ENCODE measurements around the gene AFTPH. TPM values are rescaled to one million over a fixed set of nuclear protein-coding genes. Genes with fewer than 3 reads are reported as not detected.

AFTPH gene
- total and polyA plus RNA-seq, 9 of the 15 experiments (the other 6 are each of a cell fraction or from before 2014, with no cell fraction given): 8.0 to 26.2 (median 13.8) TPM

DNA sequence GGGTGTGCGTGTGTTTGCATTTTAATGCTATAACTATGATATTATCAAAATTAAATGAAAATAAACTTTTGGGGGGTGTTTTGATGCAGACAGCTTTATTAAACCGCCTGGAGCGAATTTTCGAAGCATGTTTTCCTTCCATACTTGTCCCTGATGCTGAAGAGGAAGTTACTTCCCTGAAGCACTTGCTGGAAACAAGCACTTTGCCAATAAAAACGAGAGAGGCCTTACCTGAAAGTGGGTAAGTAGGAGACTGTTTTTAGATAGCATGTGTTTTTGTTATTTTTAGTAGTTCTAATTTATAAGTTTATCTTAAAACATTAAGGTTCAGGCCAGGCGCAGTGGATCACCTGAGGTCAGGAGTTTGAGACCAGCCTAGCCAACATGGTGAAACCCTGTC, 43.3 kb downstream of the AFTPH start:
- Histone ChIP-seq H3K36me3 (ENCODE audit: control insufficient read depth, insufficient read depth, low read length) (peaks cover 11% of the 10 kb centered on the region), H3K4me2 (ENCODE audit: insufficient read depth, low read length) (no peak overlapping the region), H3K9ac (ENCODE audit: insufficient read depth in 1 of 2, low read depth in 2 of 2, low read length in 2 of 2) (no peak overlapping the region), H3K4me3 (no peak overlapping the region), H3K9me3 (replicated peaks; ENCODE audit: control insufficient read depth, insufficient read depth, low read depth, low read length) (no peaks in the 10 kb centered on the region), H3K9me1 (ENCODE audit: control insufficient read depth, insufficient read depth, low read length) (no peaks in the 10 kb centered on the region), H3K27ac (ENCODE audit: extremely low read depth, low read depth, low read length) (no peak overlapping the region), H4K20me1 (replicated peaks; ENCODE audit: control insufficient read depth, insufficient read depth, low read length) (no peaks in the 10 kb centered on the region), H3K4me1 (replicated peaks in 1 of 2; ENCODE audit: control insufficient read depth in 2 of 2, insufficient read depth in 2 of 2, low read length in 2 of 2) (no peaks in the 10 kb centered on the region), H3K27me3 (ENCODE audit: control insufficient read depth in 2 of 2, insufficient read depth in 2 of 2, low read length in 2 of 2) (no peaks in the 10 kb centered on the region), H3K79me2 (ENCODE audit: control insufficient read depth, insufficient read depth, low read length) (no peaks in the 10 kb centered on the region), H2AFZ (ENCODE audit: low read depth, low read length) (no peak overlapping the region)
- 55% methylated on average over 6 of the region's 6 CpGs for WGBS (ENCODE audit: insufficient coverage, low coverage, missing lambda C conversion rate)
- in situ Hi-C loops (cut with MboI) (no loop called here), intact Hi-C loops (cut with micrococcal nuclease) (no loop called here)
- POLR2A ChIA-PET: interaction anchor here (1.2 kb wide), 1 partner anchor 425 kb away, joined by 3 read pairs; no protein-coding TSS in a partner anchor
- no TSS peak for BruUV-seq (replicated peaks)
- TF ChIP-seq, protein P1, sequence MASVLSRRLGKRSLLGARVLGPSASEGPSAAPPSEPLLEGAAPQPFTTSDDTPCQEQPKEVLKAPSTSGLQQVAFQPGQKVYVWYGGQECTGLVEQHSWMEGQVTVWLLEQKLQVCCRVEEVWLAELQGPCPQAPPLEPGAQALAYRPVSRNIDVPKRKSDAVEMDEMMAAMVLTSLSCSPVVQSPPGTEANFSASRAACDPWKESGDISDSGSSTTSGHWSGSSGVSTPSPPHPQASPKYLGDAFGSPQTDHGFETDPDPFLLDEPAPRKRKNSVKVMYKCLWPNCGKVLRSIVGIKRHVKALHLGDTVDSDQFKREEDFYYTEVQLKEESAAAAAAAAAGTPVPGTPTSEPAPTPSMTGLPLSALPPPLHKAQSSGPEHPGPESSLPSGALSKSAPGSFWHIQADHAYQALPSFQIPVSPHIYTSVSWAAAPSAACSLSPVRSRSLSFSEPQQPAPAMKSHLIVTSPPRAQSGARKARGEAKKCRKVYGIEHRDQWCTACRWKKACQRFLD (CRISPR knock-in tag; IDR thresholded peaks at IDR 0.05): no peak
- TF ChIP-seq ZNF444 (CRISPR knock-in tag; IDR thresholded peaks at IDR 0.05): no peak
- TF ChIP-seq RBFOX2 (IDR thresholded peaks at IDR 0.05; ENCODE audit: low read depth, low read length): no peak
- TF ChIP-seq TRIM28 (IDR thresholded peaks at IDR 0.05): no peak
- no peak for TF ChIP-seq NR3C1 (CRISPR knock-in tag; IDR thresholded peaks at IDR 0.05)
- no peak for TF ChIP-seq SMAD2 (IDR thresholded peaks at IDR 0.05; ENCODE audit: low read depth, low read length)
- CTCF ChIA-PET (ENCODE audit: low intra/inter-chr PET ratio): interaction anchor here (0.6 kb wide), 1 partner anchor 404 kb away, joined by 6 read pairs; no protein-coding TSS in a partner anchor
- no peak for DNase-seq (ENCODE audit: extremely low read depth in 1 of 4, low spot score in 3 of 4)
- no peak for FAIRE-seq
- no peak for ATAC-seq

All from K562 (cell line).